CD4-positive, alpha-beta memory T cell (primary cell): Measurements from ENCODE around the gene TRAF6. TPM values are rescaled to one million over a fixed set of nuclear protein-coding genes. Genes with fewer than 3 reads are reported as not detected.

Experiments used
- CTCF ChIA-PET: fragments of 350-600 bp; sonication (Branson Sonifier 250); formaldehyde crosslinking; loops from one replicate; lab custom pipeline; 2021; ENCODE audit warnings: inconsistent platforms; ENCODE audit not compliant: partially characterized antibody; lab: Charles Lee
- POLR2A ChIA-PET: fragments of 350-600 bp; sonication (Branson Sonifier 250); formaldehyde crosslinking; loops from one replicate; lab custom pipeline; 2021; ENCODE audit not compliant: partially characterized antibody; lab: Charles Lee
- DNase-seq, 5 donors: peaks; one replicate each; pipeline versions ENCODE4 v3.0.0 to v3.0.0-alpha.2; 2020 to 2022; ENCODE audit warnings: mixed read lengths in 1 of 5
- H3K27ac ChIP-seq: one replicate; pipeline ENCODE4 v1.7.0; 2013; ENCODE audit warnings: low read depth, low read length
- H3K27me3 ChIP-seq: 2 replicates; pipeline ENCODE4 v1.7.0; 2013; ENCODE audit warnings: mild to moderate bottlenecking, low read length, moderate library complexity; ENCODE audit not compliant: insufficient read depth
- H3K36me3 ChIP-seq: 2 replicates; pipeline ENCODE4 v1.7.0; 2013; ENCODE audit warnings: mild to moderate bottlenecking, low read length, moderate library complexity; ENCODE audit not compliant: insufficient read depth
- H3K4me1 ChIP-seq: 2 replicates; pipeline ENCODE4 v1.7.0; 2013; ENCODE audit warnings: mild to moderate bottlenecking, low read length, moderate library complexity; ENCODE audit not compliant: insufficient read depth
- H3K4me3 ChIP-seq, 2 donors: one replicate each; pipeline ENCODE4 v1.7.0; 2013; ENCODE audit warnings: low read length in 2 of 2, mild to moderate bottlenecking in 1 of 2
- H3K9me3 ChIP-seq, 2 donors: one replicate each; pipeline ENCODE4 v1.7.0; 2013; ENCODE audit warnings: low read length in 2 of 2, control low read depth in 1 of 2; ENCODE audit not compliant: control insufficient read depth in 1 of 2
- H3K27ac Mint-ChIP-seq, 7 donors: one replicate each; pipeline ENCODE4 v1.8.0; 2020 to 2021; ENCODE audit warnings: mixed read lengths in 7 of 7, mild to moderate bottlenecking in 6 of 7, inconsistent platforms in 3 of 7, moderate library complexity in 3 of 7
- H3K27me3 Mint-ChIP-seq, 2 donors: one replicate each; pipeline ENCODE4 v1.8.0; 2020 to 2021; ENCODE audit warnings: mixed read lengths in 2 of 2
- H3K36me3 Mint-ChIP-seq, 2 donors: one replicate each; pipeline ENCODE4 v1.8.0; 2020 to 2021; ENCODE audit warnings: mixed read lengths in 2 of 2, inconsistent platforms in 1 of 2, mild to moderate bottlenecking in 1 of 2
- H3K4me1 Mint-ChIP-seq, 4 donors: one replicate each; pipeline ENCODE4 v1.8.0; 2020 to 2021; ENCODE audit warnings: mixed read lengths in 4 of 4, mild to moderate bottlenecking in 1 of 4
- H3K4me3 Mint-ChIP-seq, 8 donors: one replicate each; pipeline ENCODE4 v1.8.0; 2020 to 2021; ENCODE audit warnings: mixed read lengths in 8 of 8, mild to moderate bottlenecking in 7 of 8, moderate library complexity in 6 of 8, inconsistent platforms in 3 of 8
- H3K9me3 Mint-ChIP-seq, 8 donors: one replicate each; pipeline ENCODE4 v1.8.0; 2020 to 2021; ENCODE audit warnings: mixed read lengths in 8 of 8, mild to moderate bottlenecking in 5 of 8, inconsistent platforms in 3 of 8, moderate library complexity in 1 of 8
- intact Hi-C: fragments of 100-400 bp; cut with micrococcal nuclease; formaldehyde crosslinking; loops from one replicate; pipeline ENCODE4 v1.15.1; 2023
- polyA plus RNA-seq, 2 donors: library from polyadenylated mRNA; unstranded; fragments of 300-500 nt; fragmentation: Illumina TruSeq; gene quantifications; one replicate each; pipeline ENCODE4 v1.2.3, GENCODE V29; 2021
- total RNA-seq, 2 experiments: library from RNA; stranded (reverse); gene quantifications; one replicate each; pipeline ENCODE4 v1.2.3, GENCODE V29; 2021

The TRAF6 gene
- total and polyA plus RNA-seq, 4 experiments from 2014 or later = 10.3 to 23.7 (median 17.1) TPM

DNA sequence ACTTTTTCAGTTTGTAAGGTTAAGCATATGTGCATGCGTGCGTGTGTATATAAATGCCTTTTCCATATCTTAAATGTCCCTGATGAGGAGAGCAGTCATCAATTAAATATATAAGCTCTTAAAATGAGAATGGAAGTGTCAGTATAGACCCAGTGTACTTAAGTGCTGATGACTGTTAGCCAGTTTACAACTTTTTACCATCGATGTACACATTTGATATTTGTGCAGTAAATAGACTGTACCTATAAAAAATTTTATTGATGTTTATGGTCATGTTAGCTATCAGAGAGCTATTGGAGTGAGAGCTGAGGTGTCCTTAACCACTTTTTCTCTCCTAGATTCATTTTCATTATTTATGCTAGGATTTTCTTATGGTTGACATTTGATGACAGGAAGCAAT is 45.4 kb downstream of the TRAF6 start:
- peak overlapping the region in 1 of 7 donors; percentile 10 for H3K27ac Mint-ChIP-seq
- H3K36me3 ChIP-seq = no peaks in the 10 kb centered on the region
- H3K27ac ChIP-seq = no peak overlapping the region
- POLR2A ChIA-PET = interaction anchor here (1.3 kb wide), 1 partner anchor 12 kb away, joined by 3 read pairs; no protein-coding TSS in a partner anchor
- CTCF ChIA-PET = interaction anchor here (1.1 to 2.4 kb wide), 6 partner anchors 10 to 111 kb away, joined by 4 to 8 read pairs (median 4); partner anchors contain the start of gene TRAF6
- H3K9me3 Mint-ChIP-seq = no peaks in the 10 kb centered on the region
- no peaks in the 10 kb centered on the region for H3K27me3 Mint-ChIP-seq
- no peak overlapping the region for H3K4me3 Mint-ChIP-seq
- intact Hi-C loops = no loop called here
- no peak for DNase-seq
- H3K4me1 ChIP-seq = peaks cover 4% of the 10 kb centered on the region
- H3K4me1 Mint-ChIP-seq = peaks cover 6 to 16% (median 11%) of the 10 kb centered on the region in 4 donors
- H3K27me3 ChIP-seq = no peaks in the 10 kb centered on the region
- no peak overlapping the region for H3K4me3 ChIP-seq
- peaks cover 18 to 26% of the 10 kb centered on the region in 2 donors for H3K36me3 Mint-ChIP-seq
- H3K9me3 ChIP-seq = no peaks in the 10 kb centered on the region

DNA sequence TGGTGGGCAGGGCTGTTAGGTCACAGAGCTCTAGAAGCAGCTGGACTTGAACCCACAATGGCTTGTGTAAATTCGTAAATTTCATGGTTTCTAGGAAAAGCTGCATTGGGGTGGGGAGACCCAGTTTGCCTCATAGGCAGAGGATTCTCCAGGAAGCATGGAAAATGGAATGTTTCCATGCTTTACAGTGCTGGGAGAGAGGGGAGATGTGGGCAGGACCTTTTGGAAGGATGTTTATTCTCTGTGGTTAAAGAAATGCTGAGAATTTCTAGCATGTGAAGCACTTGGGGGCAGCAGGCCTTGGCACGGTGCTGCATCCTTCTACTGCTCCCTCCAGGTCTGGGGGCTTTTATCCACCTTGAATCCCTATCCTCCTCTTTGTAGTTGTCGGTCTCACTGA is 46.3 kb downstream of the TRAF6 start:
- H3K27ac Mint-ChIP-seq = peak overlapping the region in 1 of 7 donors; percentile 27
- CTCF ChIA-PET = interaction anchor here (1.1 to 2.4 kb wide), 5 partner anchors 9 to 110 kb away, joined by 3 to 8 read pairs (median 5); partner anchors contain the start of gene TRAF6
- Histone ChIP-seq H3K27ac (no peak overlapping the region), H3K9me3 (no peaks in the 10 kb centered on the region), H3K36me3 (no peaks in the 10 kb centered on the region), H3K27me3 (no peaks in the 10 kb centered on the region), H3K4me1 (peaks cover 4% of the 10 kb centered on the region), H3K4me3 (no peak overlapping the region)
- no peaks in the 10 kb centered on the region for H3K27me3 Mint-ChIP-seq
- intact Hi-C loops = no loop called here
- no peak for DNase-seq
- peaks cover 4 to 15% (median 9%) of the 10 kb centered on the region in 4 donors for H3K4me1 Mint-ChIP-seq
- POLR2A ChIA-PET = interaction anchor here (1.3 kb wide), 1 partner anchor 11 kb away, joined by 3 read pairs; no protein-coding TSS in a partner anchor
- no peak overlapping the region for H3K4me3 Mint-ChIP-seq
- no peaks in the 10 kb centered on the region for H3K9me3 Mint-ChIP-seq
- H3K36me3 Mint-ChIP-seq = peaks cover 18 to 29% of the 10 kb centered on the region in 2 donors

DNA sequence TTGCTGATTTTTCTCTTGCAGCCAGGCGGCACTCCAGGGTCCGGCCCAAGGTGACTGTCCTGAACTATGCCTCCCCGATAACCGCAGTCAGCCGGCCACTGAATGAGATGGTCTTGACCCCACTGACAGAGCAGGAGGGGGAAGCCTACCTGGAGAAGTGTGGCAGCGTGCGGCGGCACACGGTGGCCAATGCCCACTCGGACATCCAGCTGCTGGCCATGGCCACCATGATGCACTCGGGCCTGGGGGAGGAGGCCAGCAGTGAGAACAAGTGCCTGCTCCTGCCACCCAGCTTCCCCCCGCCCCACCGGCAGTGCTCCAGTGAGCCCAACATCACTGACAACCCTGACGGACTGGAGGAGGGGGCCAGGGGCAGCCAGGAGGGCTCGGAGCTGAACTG is 47.8 kb downstream of the TRAF6 start:
- no peak overlapping the region for H3K4me3 Mint-ChIP-seq
- H3K9me3 Mint-ChIP-seq = no peaks in the 10 kb centered on the region
- H3K36me3 Mint-ChIP-seq = peaks cover 18 to 29% of the 10 kb centered on the region in 2 donors
- intact Hi-C loops = no loop called here
- Histone ChIP-seq H3K9me3 (no peaks in the 10 kb centered on the region), H3K36me3 (no peaks in the 10 kb centered on the region), H3K27me3 (no peaks in the 10 kb centered on the region), H3K4me3 (no peak overlapping the region), H3K27ac (no peak overlapping the region), H3K4me1 (peaks cover 4% of the 10 kb centered on the region)
- POLR2A ChIA-PET = no interaction called here
- no peak overlapping the region for H3K27ac Mint-ChIP-seq
- H3K27me3 Mint-ChIP-seq = no peaks in the 10 kb centered on the region
- no peak for DNase-seq
- peaks cover 4 to 25% (median 11%) of the 10 kb centered on the region in 4 donors for H3K4me1 Mint-ChIP-seq
- CTCF ChIA-PET = interaction anchor here (1.0 to 1.1 kb wide), 2 partner anchors 9 to 17 kb away, joined by 3 read pairs; no protein-coding TSS in a partner anchor

GRCh38 chr11:36460220-36460619 is 49.9 kb downstream of the TRAF6 start:
- CTCF ChIA-PET = interaction anchor here (0.7 to 1.9 kb wide), 3 partner anchors 10 to 107 kb away, joined by 3 to 6 read pairs (median 3); no protein-coding TSS in a partner anchor
- intact Hi-C loops = no loop called here
- no peaks in the 10 kb centered on the region for H3K27me3 Mint-ChIP-seq
- H3K36me3 Mint-ChIP-seq = peaks cover 24 to 36% of the 10 kb centered on the region in 2 donors
- H3K27me3 ChIP-seq = no peaks in the 10 kb centered on the region
- H3K9me3 Mint-ChIP-seq = no peaks in the 10 kb centered on the region
- no peaks in the 10 kb centered on the region for H3K36me3 ChIP-seq
- peak in 1 of 5 donors; percentile 6 for DNase-seq
- H3K4me3 Mint-ChIP-seq = no peak overlapping the region
- H3K4me3 ChIP-seq = no peak overlapping the region
- peaks cover 4% of the 10 kb centered on the region for H3K4me1 ChIP-seq
- H3K27ac Mint-ChIP-seq = peak overlapping the region in 3 of 7 donors; percentile 11 to 73 (median 22)
- H3K4me1 Mint-ChIP-seq = peaks cover 4 to 25% (median 10%) of the 10 kb centered on the region in 4 donors
- H3K27ac ChIP-seq = no peak overlapping the region
- POLR2A ChIA-PET = interaction anchor here (0.6 kb wide), 1 partner anchor 103 kb away, joined by 3 read pairs; no protein-coding TSS in a partner anchor
- H3K9me3 ChIP-seq = no peaks in the 10 kb centered on the region

DNA sequence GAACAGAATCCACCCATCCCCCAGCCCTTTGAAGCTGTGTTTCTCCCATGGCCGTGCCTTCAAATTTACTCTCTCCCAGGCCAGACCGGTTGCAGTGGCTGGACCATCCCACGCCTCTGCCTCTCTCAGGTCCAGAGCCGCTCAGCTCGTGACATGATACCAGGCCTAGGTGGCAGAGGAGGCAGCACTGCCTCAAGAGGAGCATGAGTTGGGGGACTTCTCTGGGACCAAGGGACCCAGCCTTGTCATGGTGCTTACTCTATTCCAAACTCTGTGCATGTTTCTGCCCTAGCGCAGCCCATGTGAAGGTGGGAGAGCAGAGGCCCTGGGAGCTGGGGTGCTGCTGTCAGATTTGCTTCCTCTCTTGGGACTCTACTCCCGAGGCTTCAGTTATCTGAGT is 51.0 kb downstream of the TRAF6 start:
- intact Hi-C loops = no loop called here
- Histone ChIP-seq H3K36me3 (no peaks in the 10 kb centered on the region), H3K27ac (no peak overlapping the region)

GRCh38 chr11:36458129-36458915 is 51.8 kb downstream of the TRAF6 start:
- Mint-ChIP-seq H3K36me3 (peaks cover 24 to 38% of the 10 kb centered on the region in 2 donors), H3K4me1 (peaks cover 7 to 39% (median 15%) of the 10 kb centered on the region in 4 donors), H3K27ac (no peak overlapping the region), H3K4me3 (peak overlapping the region in 1 of 8 donors; percentile 27), H3K27me3 (no peaks in the 10 kb centered on the region), H3K9me3 (no peaks in the 10 kb centered on the region)
- Histone ChIP-seq H3K9me3 (no peaks in the 10 kb centered on the region), H3K27me3 (no peaks in the 10 kb centered on the region), H3K27ac (no peak overlapping the region), H3K36me3 (no peaks in the 10 kb centered on the region), H3K4me3 (no peak overlapping the region), H3K4me1 (peaks cover 12% of the 10 kb centered on the region)
- ChIA-PET CTCF (interaction anchor here (1.3 kb wide), 1 partner anchor 30 kb away, joined by 3 read pairs; no protein-coding TSS in a partner anchor), POLR2A (interaction anchor here (0.7 to 1.6 kb wide), 3 partner anchors 11 to 80 kb away, joined by 3 to 4 read pairs (median 3); no protein-coding TSS in a partner anchor)
- intact Hi-C loops = no loop called here
- DNase-seq = no peak

More for the DNA sequence above, 51.0 kb downstream of the TRAF6 start:
- no peak overlapping the region for H3K4me3 ChIP-seq
- CTCF ChIA-PET = interaction anchor here (1.3 kb wide), 1 partner anchor 29 kb away, joined by 3 read pairs; no protein-coding TSS in a partner anchor
- peaks cover 24 to 36% of the 10 kb centered on the region in 2 donors for H3K36me3 Mint-ChIP-seq
- peaks cover 5% of the 10 kb centered on the region for H3K4me1 ChIP-seq
- POLR2A ChIA-PET = interaction anchor here (0.7 to 1.6 kb wide), 3 partner anchors 10 to 81 kb away, joined by 3 to 4 read pairs (median 3); no protein-coding TSS in a partner anchor
- no peaks in the 10 kb centered on the region for H3K27me3 Mint-ChIP-seq
- no peak for DNase-seq
- H3K9me3 ChIP-seq = no peaks in the 10 kb centered on the region
- H3K27me3 ChIP-seq = no peaks in the 10 kb centered on the region
- no peak overlapping the region for H3K4me3 Mint-ChIP-seq
- peak overlapping the region in 1 of 7 donors; percentile 70 for H3K27ac Mint-ChIP-seq
- H3K4me1 Mint-ChIP-seq = peaks cover 4 to 36% (median 10%) of the 10 kb centered on the region in 4 donors
- no peaks in the 10 kb centered on the region for H3K9me3 Mint-ChIP-seq

GRCh38 chr11:36456156-36456555 is 53.9 kb downstream of the TRAF6 start:
- Mint-ChIP-seq H3K4me1 (peaks cover 25 to 61% (median 36%) of the 10 kb centered on the region in 4 donors), H3K27me3 (no peaks in the 10 kb centered on the region), H3K9me3 (no peaks in the 10 kb centered on the region), H3K4me3 (no peak overlapping the region), H3K27ac (peak overlapping the region in 1 of 7 donors; percentile 63), H3K36me3 (peaks cover 15 to 30% of the 10 kb centered on the region in 2 donors)
- POLR2A ChIA-PET = no interaction called here
- Histone ChIP-seq H3K27me3 (no peaks in the 10 kb centered on the region), H3K27ac (no peak overlapping the region), H3K4me1 (peaks cover 33% of the 10 kb centered on the region), H3K9me3 (no peaks in the 10 kb centered on the region), H3K4me3 (no peak overlapping the region), H3K36me3 (no peaks in the 10 kb centered on the region)
- intact Hi-C loops = no loop called here
- CTCF ChIA-PET = interaction anchor here (1.0 to 1.3 kb wide), 3 partner anchors 37 to 103 kb away, joined by 3 to 4 read pairs (median 4); no protein-coding TSS in a partner anchor
- no peak for DNase-seq
